Measurements from ENCODE around the gene ITPK1. TPM values are rescaled to one million over a fixed set of nuclear protein-coding genes. Genes with fewer than 3 reads are reported as not detected.
"Not testable (repeated sequence)": the region's sequence is repeated elsewhere in the genome, so short reads cannot be mapped to it uniquely, and the experiment has no call there.

Gene ITPK1
- total and polyA plus RNA-seq, 2 experiments from 2014 or later, result 35.9 to 101 TPM

DNA sequence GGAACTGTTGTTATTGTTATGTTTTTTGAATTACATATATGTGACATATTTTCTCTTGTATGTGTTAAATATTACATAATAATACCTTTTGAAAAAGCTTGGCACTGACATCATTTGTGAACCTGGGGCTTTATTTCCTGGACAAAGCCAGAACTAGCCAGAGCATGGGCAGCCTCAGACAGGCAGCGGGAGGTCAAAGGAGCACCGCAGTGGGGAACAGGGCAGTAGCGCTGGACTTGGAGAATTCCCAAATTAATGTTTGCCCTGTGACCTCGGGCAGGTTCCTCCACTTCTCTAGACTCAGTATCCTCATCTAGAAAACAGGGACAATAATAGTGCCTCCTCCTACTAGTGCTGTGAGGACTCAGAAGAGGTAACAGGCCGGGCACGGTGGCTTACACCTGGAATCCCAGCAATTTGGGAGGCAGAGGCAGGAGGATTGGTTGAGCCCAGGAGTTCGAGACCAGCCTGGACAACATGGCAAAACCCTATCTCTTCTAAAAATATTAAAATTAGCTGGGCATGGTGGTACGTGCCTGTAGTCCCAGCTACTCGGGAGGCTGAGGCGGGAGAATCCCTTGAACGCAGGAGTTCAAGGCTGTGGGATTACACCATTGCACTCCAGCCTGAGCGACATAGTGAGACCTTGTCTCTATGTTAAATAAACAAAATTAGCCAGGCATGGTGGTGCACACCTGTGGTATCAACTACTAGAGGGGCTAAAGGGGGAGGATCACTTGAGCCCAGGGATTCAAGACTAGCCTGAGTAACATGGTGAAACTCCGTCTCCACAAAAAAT lies 27.3 kb upstream of the ITPK1 start (continued):
- no peak for TF ChIP-seq STAT1 (IDR thresholded peaks at IDR 0.05; ENCODE audit: unreplicated experiment)
- no peak for TF ChIP-seq EZH2 (IDR thresholded peaks at IDR 0.05; ENCODE audit: low read depth, unreplicated experiment)
- TF ChIP-seq, protein P1, sequence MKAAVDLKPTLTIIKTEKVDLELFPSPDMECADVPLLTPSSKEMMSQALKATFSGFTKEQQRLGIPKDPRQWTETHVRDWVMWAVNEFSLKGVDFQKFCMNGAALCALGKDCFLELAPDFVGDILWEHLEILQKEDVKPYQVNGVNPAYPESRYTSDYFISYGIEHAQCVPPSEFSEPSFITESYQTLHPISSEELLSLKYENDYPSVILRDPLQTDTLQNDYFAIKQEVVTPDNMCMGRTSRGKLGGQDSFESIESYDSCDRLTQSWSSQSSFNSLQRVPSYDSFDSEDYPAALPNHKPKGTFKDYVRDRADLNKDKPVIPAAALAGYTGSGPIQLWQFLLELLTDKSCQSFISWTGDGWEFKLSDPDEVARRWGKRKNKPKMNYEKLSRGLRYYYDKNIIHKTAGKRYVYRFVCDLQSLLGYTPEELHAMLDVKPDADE (IDR thresholded peaks at IDR 0.05), result no peak
- no peak for TF ChIP-seq ZNF331 (CRISPR knock-in tag; IDR thresholded peaks at IDR 0.05; ENCODE audit: low read depth)

DNA sequence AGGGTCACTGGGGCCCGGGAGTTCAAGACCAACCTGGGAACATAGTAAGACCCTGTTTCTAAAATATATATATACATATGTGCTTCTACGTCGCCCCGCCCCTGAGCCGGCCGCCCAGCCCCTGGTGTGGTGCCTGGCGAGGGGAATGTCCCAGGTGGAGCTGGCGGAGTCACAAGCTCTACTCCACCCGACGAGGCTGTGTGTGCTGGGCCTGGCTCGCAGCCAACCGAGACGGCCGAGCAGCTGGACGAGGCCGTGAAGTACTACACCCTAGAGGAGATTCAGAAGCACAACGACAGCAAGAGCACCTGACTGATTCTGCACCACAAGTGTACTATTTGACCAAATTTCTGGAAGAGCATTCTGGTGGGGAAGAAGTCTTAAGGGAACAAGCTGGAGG lies 22.1 kb upstream of the ITPK1 start:
- H3K4me1 Mint-ChIP-seq, result peaks cover 5% of the 10 kb centered on the region; the same call in 2 of the 3 replicates
- peak; percentile 70 for ATAC-seq

DNA sequence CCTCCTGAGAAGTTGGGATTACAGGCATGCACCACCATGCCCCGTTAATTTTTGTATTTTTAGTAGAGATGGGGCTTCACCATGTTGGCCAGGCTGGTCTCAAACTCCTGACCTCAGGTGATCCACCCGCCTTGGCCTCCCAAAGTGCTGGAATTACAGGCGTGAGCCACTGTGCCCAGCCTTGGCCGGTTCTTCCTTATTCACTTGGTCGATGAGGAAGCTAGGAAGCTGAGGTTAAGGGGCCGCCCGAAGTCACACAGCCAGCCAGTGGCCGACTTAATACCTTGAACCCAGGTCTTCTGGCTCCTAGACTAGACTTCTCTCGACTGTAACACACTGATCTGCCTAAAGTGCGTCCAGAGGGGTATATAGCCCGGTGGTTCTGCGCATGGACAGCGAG lies 20.8 kb upstream of the ITPK1 start:
- H3K9me2 ChIP-seq (ENCODE audit: insufficient read depth); H4K20me1 ChIP-seq (replicated peaks; ENCODE audit: insufficient read depth); H3K4me3 Mint-ChIP-seq; H3K79me2 ChIP-seq (replicated peaks; ENCODE audit: insufficient read depth); H3F3A ChIP-seq (replicated peaks; ENCODE audit: low read depth); H3K36me3 ChIP-seq (ENCODE audit: insufficient read depth); H3K4me1 Mint-ChIP-seq; H3K9me3 Mint-ChIP-seq; H3K27me3 ChIP-seq (ENCODE audit: insufficient read depth); H3K36me3 Mint-ChIP-seq (ENCODE audit: low read depth); ATAC-seq; H3K4me2 ChIP-seq; H2AFZ ChIP-seq; H3K27ac Mint-ChIP-seq; H3K4me3 ChIP-seq; DNase-seq (ENCODE audit: low spot score); H3K27ac ChIP-seq (ENCODE audit: low read depth); H3K4me1 ChIP-seq (ENCODE audit: insufficient read depth); H3K27me3 Mint-ChIP-seq (ENCODE audit: insufficient read depth, low read depth, poor library complexity): not testable (repeated sequence)

More for the DNA sequence above, 22.1 kb upstream of the ITPK1 start:
- no peaks in the 10 kb centered on the region for H3K79me2 ChIP-seq (replicated peaks; ENCODE audit: insufficient read depth)
- H3K4me2 ChIP-seq, result no peak overlapping the region
- Mint-ChIP-seq H3K27me3 (ENCODE audit: insufficient read depth, low read depth, poor library complexity) (peaks cover 2% of the 10 kb centered on the region), H3K36me3 (ENCODE audit: low read depth) (no peaks in the 10 kb centered on the region), H3K9me3 (no peaks in the 10 kb centered on the region), H3K4me3 (no peak overlapping the region), H3K27ac (no peak overlapping the region)
- H3F3A ChIP-seq (replicated peaks; ENCODE audit: low read depth), result no peaks in the 10 kb centered on the region
- no peaks in the 10 kb centered on the region for H3K27me3 ChIP-seq (ENCODE audit: insufficient read depth)
- peak; percentile 38 for DNase-seq (ENCODE audit: low spot score)
- TF ChIP-seq, protein P2, sequence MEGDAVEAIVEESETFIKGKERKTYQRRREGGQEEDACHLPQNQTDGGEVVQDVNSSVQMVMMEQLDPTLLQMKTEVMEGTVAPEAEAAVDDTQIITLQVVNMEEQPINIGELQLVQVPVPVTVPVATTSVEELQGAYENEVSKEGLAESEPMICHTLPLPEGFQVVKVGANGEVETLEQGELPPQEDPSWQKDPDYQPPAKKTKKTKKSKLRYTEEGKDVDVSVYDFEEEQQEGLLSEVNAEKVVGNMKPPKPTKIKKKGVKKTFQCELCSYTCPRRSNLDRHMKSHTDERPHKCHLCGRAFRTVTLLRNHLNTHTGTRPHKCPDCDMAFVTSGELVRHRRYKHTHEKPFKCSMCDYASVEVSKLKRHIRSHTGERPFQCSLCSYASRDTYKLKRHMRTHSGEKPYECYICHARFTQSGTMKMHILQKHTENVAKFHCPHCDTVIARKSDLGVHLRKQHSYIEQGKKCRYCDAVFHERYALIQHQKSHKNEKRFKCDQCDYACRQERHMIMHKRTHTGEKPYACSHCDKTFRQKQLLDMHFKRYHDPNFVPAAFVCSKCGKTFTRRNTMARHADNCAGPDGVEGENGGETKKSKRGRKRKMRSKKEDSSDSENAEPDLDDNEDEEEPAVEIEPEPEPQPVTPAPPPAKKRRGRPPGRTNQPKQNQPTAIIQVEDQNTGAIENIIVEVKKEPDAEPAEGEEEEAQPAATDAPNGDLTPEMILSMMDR (conservative IDR thresholded peaks at IDR 0.05; ENCODE audit: low read depth in 2 of 2), result peak; percentile 12 to 41; a peak in 2 of 4 replicates
- no peak for TF ChIP-seq EZH2 (IDR thresholded peaks at IDR 0.05; ENCODE audit: low read depth, unreplicated experiment)
- H3K27ac ChIP-seq (ENCODE audit: low read depth), result no peak overlapping the region
- H3K4me3 ChIP-seq, result no peak overlapping the region
- H4K20me1 ChIP-seq (replicated peaks; ENCODE audit: insufficient read depth), result no peaks in the 10 kb centered on the region
- H3K4me1 ChIP-seq (ENCODE audit: insufficient read depth), result no peaks in the 10 kb centered on the region
- no peaks in the 10 kb centered on the region for H3K9me2 ChIP-seq (ENCODE audit: insufficient read depth)
- H2AFZ ChIP-seq, result 0 out of 2 replicates have a peak overlapping the region, but pooled peaks have one; percentile 57
- H3K36me3 ChIP-seq (ENCODE audit: insufficient read depth), result no peaks in the 10 kb centered on the region

Data from GM23338 (cell line).